ENCODE data around the gene CPAMD8.
"Not testable (repeated sequence)": the region's sequence is repeated elsewhere in the genome, so short reads cannot be mapped to it uniquely, and the experiment has no call there.

The CPAMD8 gene

GRCh38 chr19:16946951-16947940 lies 79.4 kb downstream of the CPAMD8 start:
- DNase-seq (ENCODE audit: low read depth): no peak

DNA sequence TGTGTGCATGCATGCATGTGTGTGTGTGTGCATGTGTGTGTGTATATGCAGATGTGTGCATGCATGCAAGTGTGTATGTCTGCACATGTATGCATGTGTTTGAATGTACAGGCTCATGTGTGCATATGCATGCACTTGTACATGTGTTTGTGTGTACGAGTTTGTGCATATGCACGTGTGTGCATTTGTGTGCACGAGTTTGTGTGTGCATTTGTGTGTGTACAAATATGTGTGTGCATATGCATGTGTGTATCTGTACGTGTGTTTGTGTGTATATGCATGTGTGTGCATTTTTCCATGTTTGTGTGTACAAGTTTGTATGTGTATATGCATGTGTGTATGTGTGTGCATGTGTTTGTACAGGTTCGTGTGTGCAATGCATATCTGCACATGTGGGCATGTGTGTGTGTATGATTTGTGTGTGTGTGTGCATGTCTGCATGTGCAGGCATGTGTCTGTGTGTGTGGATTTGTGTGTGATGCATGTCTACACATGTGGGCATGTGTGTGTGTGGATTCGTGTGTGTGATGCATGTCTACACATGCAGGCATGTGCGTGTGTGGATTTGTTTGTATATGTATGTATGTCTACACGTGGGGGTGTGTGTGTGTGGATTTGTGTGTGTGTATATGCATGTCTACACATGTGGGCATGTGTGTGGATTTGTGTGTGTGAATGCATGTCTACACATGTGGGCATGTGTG lies 80.7 kb downstream of the CPAMD8 start:
- DNase-seq (ENCODE audit: low read depth): no peak

DNA sequence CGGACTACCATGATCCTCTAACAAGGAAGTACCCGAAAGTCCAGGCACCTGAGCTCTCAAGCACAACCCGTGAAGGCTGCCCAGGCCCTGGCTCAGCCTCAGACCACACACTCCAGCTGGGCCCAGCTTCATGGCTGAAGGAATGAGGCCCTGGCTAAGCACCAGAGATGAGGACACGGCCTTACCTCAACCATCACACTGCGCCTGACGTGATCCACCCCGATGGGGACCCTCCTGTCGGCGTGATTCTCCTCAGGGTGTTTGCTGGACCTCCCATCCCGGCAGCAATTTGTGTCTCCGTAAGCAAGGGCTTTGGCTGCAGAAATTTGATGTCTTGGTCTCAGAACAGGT lies 81.3 kb downstream of the CPAMD8 start:
- no peak for DNase-seq (ENCODE audit: low read depth)

- no peak for DNase-seq (ENCODE audit: low read depth)
These were observed 81.8 kb downstream of the CPAMD8 start for GRCh38 chr19:16944626-16945363.

- DNase-seq (ENCODE audit: low read depth): no peak
These were observed 82.5 kb downstream of the CPAMD8 start for GRCh38 chr19:16943942-16944625.

DNA sequence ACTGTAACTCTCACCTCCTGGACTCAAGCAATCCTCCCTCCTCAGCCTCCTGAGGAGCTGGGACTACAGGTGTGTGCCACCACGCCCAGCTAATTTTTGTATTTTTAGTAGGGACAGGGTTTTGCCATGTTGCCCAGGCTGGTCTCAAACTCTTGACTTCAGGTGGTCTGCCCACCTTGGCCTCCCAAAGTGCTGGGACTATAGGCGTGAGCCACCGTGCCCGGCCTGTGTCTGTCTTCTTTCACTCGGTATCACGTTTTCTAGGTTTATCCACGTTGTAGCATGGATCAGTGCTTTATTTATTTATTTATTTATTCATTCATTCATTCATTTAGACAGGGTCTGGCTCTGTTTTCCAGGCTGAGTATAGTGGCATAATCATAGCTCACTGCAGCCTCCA lies 83.5 kb downstream of the CPAMD8 start:
- not testable (repeated sequence) for DNase-seq (ENCODE audit: low read depth)

DNA sequence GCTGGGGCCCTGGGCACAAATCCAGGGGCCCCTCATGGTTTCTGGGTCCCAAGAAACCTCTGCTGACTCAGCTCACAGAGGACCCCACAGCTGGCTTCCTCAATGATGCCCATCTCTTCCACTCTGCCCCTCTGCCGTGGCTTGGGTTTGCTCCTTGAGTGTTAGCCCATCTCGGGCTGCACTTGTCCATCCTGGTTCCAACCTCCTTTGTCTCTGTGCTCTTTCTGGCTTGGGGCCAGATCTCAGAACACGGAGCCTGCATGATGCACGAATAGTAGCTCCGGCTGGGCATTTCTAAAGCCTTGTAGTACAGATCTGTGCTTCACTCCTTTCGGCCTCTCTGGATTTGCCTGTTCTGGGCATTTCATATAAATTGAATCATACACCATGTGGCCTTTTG lies 84.0 kb downstream of the CPAMD8 start:
- no peak for DNase-seq (ENCODE audit: low read depth)

- no peak for DNase-seq (ENCODE audit: low read depth)
These were observed 86.0 kb downstream of the CPAMD8 start for GRCh38 chr19:16940626-16941025.

GRCh38 chr19:16940063-16940462 lies 86.5 kb downstream of the CPAMD8 start:
- DNase-seq (ENCODE audit: low read depth): not testable (repeated sequence)

GRCh38 chr19:16938211-16938610 lies 88.4 kb downstream of the CPAMD8 start:
- DNase-seq (ENCODE audit: low read depth): no peak

GRCh38 chr19:16937796-16938195 lies 88.8 kb downstream of the CPAMD8 start:
- not testable (repeated sequence) for DNase-seq (ENCODE audit: low read depth)

- DNase-seq (ENCODE audit: low read depth): no peak
These were observed 89.7 kb downstream of the CPAMD8 start for GRCh38 chr19:16936901-16937300.

GRCh38 chr19:16934489-16934888 lies 92.1 kb downstream of the CPAMD8 start:
- DNase-seq (ENCODE audit: low read depth): no peak

DNA sequence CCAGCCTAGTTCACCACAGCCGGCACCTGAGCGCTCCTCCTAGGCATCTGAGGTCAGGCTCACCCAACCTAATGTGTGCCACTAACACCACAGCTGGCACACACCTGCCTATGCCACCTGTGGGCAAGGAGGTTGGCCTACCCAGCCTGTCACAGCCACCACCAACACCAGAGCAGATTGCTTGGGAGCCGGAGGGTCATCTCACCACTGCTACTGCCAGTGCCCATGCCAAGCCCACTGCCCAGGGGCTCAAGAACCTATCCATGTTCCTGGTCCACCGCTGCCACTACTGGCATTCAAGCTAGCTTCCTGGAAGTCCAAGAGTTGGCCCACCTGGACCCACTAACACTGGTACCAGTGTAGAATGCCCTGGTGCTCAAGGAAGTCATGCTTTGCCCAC lies 95.3 kb downstream of the CPAMD8 start:
- DNase-seq (ENCODE audit: low read depth): no peak

DNA sequence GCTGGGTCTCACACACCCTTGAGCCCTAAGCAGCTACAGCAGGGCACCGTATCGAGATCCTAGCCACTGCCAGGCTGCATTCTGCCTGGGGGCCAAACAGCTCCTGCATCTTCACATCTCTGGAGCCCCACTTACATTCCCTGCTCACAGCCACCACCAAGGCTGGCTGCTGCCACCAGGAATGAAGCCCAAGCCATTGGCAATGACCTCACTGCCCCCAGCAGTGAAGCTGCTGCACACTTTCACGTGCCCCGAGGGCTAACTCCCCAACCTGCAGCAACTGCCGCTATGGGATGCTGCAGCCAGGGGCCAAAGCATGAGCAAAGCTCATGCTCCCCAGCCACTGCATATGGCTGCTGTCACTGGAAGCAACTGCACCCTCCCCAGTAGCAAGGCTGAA lies 95.9 kb downstream of the CPAMD8 start:
- no peak for DNase-seq (ENCODE audit: low read depth)

- DNase-seq (ENCODE audit: low read depth): no peak
These were observed 97.7 kb downstream of the CPAMD8 start for GRCh38 chr19:16928916-16929315.

DNA sequence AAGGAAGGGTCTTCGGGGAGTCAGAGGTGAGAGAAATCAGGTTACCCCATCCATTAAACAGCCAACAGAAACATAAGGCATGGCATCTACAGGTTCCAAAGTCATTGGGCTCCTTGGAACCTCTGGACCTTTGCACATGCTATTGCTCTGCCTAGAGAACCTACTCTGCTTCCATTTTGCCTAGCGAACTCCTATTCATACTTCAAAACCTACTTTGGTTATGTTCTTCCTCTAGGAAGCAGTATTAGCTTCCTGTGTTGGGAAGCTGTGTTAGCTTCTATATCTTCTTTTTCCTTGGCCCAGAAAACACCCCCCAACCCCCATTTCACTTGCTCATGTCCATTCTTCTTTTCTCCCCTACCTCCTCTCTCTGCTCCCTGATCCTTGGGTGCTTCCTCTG lies 98.3 kb downstream of the CPAMD8 start:
- no peak for DNase-seq (ENCODE audit: low read depth)

- DNase-seq (ENCODE audit: low read depth): no peak
These were observed 98.7 kb downstream of the CPAMD8 start for GRCh38 chr19:16927883-16928282.

DNA sequence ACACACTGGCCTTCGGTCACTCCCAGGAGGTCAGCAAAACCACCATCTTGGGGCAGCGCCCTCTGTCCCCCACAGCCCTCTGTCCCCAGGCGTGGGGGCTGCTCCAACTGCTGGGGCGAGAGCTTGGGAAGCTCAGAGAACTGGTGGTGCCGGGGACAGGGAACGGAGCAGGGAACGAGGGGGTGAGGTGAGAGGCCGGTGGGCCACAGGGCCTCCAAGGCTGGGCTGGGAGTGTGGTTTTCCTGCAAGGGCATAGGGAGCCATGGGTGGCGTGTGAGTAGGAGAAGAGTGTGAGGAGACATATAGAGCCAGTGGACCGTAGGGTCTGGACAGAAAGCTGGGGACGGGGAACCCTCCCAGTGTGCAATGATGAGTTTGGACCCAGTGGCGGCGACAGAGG lies 103.7 kb downstream of the CPAMD8 start:
- no peak for DNase-seq (ENCODE audit: low read depth)

DNA sequence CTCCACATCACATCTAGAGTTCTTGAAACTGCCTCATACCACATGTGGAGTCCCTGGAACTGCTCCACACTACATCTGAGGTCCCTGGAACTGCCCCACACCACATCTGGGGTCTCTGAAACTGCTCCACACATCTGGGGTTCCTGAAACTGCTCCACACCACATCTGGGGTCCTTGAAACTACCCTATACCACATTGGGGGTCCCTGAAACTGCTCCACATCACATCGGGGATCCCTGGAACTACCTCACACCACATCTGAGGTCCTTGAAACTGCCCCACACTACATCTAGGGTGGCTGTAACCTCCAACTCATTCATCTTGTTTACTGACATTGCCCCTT lies 104.0 kb downstream of the CPAMD8 start:
- no peak for DNase-seq (ENCODE audit: low read depth)

GRCh38 chr19:16921766-16922591 lies 104.6 kb downstream of the CPAMD8 start:
- no peak for DNase-seq (ENCODE audit: low read depth)
